ENCODE data around the gene PSMB10. TPM values are rescaled to one million over a fixed set of nuclear protein-coding genes. Genes with fewer than 3 reads are reported as not detected.
"Not testable (repeated sequence)": the region's sequence is repeated elsewhere in the genome, so short reads cannot be mapped to it uniquely, and the experiment has no call there.

Gene PSMB10
- total RNA-seq, 1 donor from 2014 or later, result 35.8 TPM

GRCh38 chr16:67940446-67941089 lies 3.9 kb upstream of the PSMB10 start:
- TF ChIP-seq EZH2 (IDR thresholded peaks at IDR 0.05; ENCODE audit: insufficient read depth, low read length) (no peak), CTCF (IDR thresholded peaks at IDR 0.05; ENCODE audit: insufficient read depth, low read depth, low read length) (no peak)
- H3K4me2 ChIP-seq (ENCODE audit: low read length), result no peak overlapping the region
- H3K4me3 ChIP-seq (ENCODE audit: insufficient read depth, low read depth, low read length), result no peak overlapping the region
- H3K9me3 ChIP-seq (ENCODE audit: insufficient read depth, low read depth, low read length), result no peaks in the 10 kb centered on the region
- Mint-ChIP-seq H3K4me1 (ENCODE audit: low read depth, unreplicated experiment) (peaks cover 5% of the 10 kb centered on the region), H3K4me3 (ENCODE audit: unreplicated experiment) (no peak overlapping the region), H3K9me3 (ENCODE audit: unreplicated experiment) (no peaks in the 10 kb centered on the region), H3K27ac (ENCODE audit: unreplicated experiment) (no peak overlapping the region), H3K36me3 (ENCODE audit: low read depth, unreplicated experiment) (peaks cover 9% of the 10 kb centered on the region), H3K27me3 (ENCODE audit: low read depth, unreplicated experiment) (no peaks in the 10 kb centered on the region)
- H3K9ac ChIP-seq (ENCODE audit: low read length), result no peak overlapping the region
- no peak for FAIRE-seq
- peaks cover 20% of the 10 kb centered on the region for H3K79me2 ChIP-seq (ENCODE audit: insufficient read depth, low read length)
- peaks cover 39% of the 10 kb centered on the region for H3K36me3 ChIP-seq (ENCODE audit: insufficient read depth, low read length)
- no peaks in the 10 kb centered on the region for H3K27me3 ChIP-seq (ENCODE audit: insufficient read depth, low read length)
- no peak overlapping the region for H3K27ac ChIP-seq (ENCODE audit: low read depth, low read length)
- H3K4me1 ChIP-seq (ENCODE audit: insufficient read depth, low read length), result peaks cover 18% of the 10 kb centered on the region
- H2AFZ ChIP-seq (ENCODE audit: low read depth, low read length), result no peak overlapping the region
- no peak for DNase-seq (ENCODE audit: low read depth)
- peaks cover 58% of the 10 kb centered on the region for H4K20me1 ChIP-seq (ENCODE audit: insufficient read depth, low read length)

GRCh38 chr16:67939507-67940445 lies 3.1 kb upstream of the PSMB10 start:
- no peak overlapping the region for H3K27ac Mint-ChIP-seq (ENCODE audit: unreplicated experiment)
- peaks cover 15% of the 10 kb centered on the region for H3K79me2 ChIP-seq (ENCODE audit: insufficient read depth, low read length)
- H3K27me3 ChIP-seq (ENCODE audit: insufficient read depth, low read length), result no peaks in the 10 kb centered on the region
- H3K36me3 Mint-ChIP-seq (ENCODE audit: low read depth, unreplicated experiment), result peaks cover 8% of the 10 kb centered on the region
- no peak overlapping the region for H2AFZ ChIP-seq (ENCODE audit: low read depth, low read length)
- DNase-seq (ENCODE audit: low read depth), result no peak
- H3K9ac ChIP-seq (ENCODE audit: low read length), result no peak overlapping the region
- no peaks in the 10 kb centered on the region for H3K9me3 ChIP-seq (ENCODE audit: insufficient read depth, low read depth, low read length)
- H3K36me3 ChIP-seq (ENCODE audit: insufficient read depth, low read length), result peaks cover 33% of the 10 kb centered on the region
- peaks cover 12% of the 10 kb centered on the region for H3K4me1 Mint-ChIP-seq (ENCODE audit: low read depth, unreplicated experiment)
- no peak overlapping the region for H3K4me2 ChIP-seq (ENCODE audit: low read length)
- no peaks in the 10 kb centered on the region for H3K9me3 Mint-ChIP-seq (ENCODE audit: unreplicated experiment)
- H3K4me3 Mint-ChIP-seq (ENCODE audit: unreplicated experiment), result no peak overlapping the region
- H3K27ac ChIP-seq (ENCODE audit: low read depth, low read length), result no peak overlapping the region
- H3K27me3 Mint-ChIP-seq (ENCODE audit: low read depth, unreplicated experiment), result no peaks in the 10 kb centered on the region
- no peak for FAIRE-seq
- peaks cover 50% of the 10 kb centered on the region for H4K20me1 ChIP-seq (ENCODE audit: insufficient read depth, low read length)
- TF ChIP-seq CTCF (IDR thresholded peaks at IDR 0.05; ENCODE audit: insufficient read depth, low read depth, low read length) (no peak), EZH2 (IDR thresholded peaks at IDR 0.05; ENCODE audit: insufficient read depth, low read length) (no peak)
- peaks cover 22% of the 10 kb centered on the region for H3K4me1 ChIP-seq (ENCODE audit: insufficient read depth, low read length)
- H3K4me3 ChIP-seq (ENCODE audit: insufficient read depth, low read depth, low read length), result no peak overlapping the region

- H3K4me3 Mint-ChIP-seq (ENCODE audit: unreplicated experiment); H3K27me3 Mint-ChIP-seq (ENCODE audit: low read depth, unreplicated experiment); H3K27ac ChIP-seq (ENCODE audit: low read depth, low read length); FAIRE-seq; H3K27me3 ChIP-seq (ENCODE audit: insufficient read depth, low read length); H3K4me3 ChIP-seq (ENCODE audit: insufficient read depth, low read depth, low read length); H3K9me3 Mint-ChIP-seq (ENCODE audit: unreplicated experiment); H3K4me2 ChIP-seq (ENCODE audit: low read length); DNase-seq (ENCODE audit: low read depth); H3K9me3 ChIP-seq (ENCODE audit: insufficient read depth, low read depth, low read length); H3K9ac ChIP-seq (ENCODE audit: low read length); H3K27ac Mint-ChIP-seq (ENCODE audit: unreplicated experiment); H2AFZ ChIP-seq (ENCODE audit: low read depth, low read length): not testable (repeated sequence)
- H3K36me3 ChIP-seq (ENCODE audit: insufficient read depth, low read length), result peaks cover 29% of the 10 kb centered on the region
- H3K79me2 ChIP-seq (ENCODE audit: insufficient read depth, low read length), result peaks cover 13% of the 10 kb centered on the region
- peaks cover 13% of the 10 kb centered on the region for H3K36me3 Mint-ChIP-seq (ENCODE audit: low read depth, unreplicated experiment)
- H4K20me1 ChIP-seq (ENCODE audit: insufficient read depth, low read length), result peaks cover 35% of the 10 kb centered on the region
- peaks cover 22% of the 10 kb centered on the region for H3K4me1 ChIP-seq (ENCODE audit: insufficient read depth, low read length)
- peaks cover 15% of the 10 kb centered on the region for H3K4me1 Mint-ChIP-seq (ENCODE audit: low read depth, unreplicated experiment)
These were observed 1.1 kb upstream of the PSMB10 start for GRCh38 chr16:67937713-67938112.
